Measurements from ENCODE around the gene MYBPH. TPM values are rescaled to one million over a fixed set of nuclear protein-coding genes. Genes with fewer than 3 reads are reported as not detected.

The MYBPH gene
- total and polyA plus RNA-seq, 2 donors (not counting 3 experiments of a cell fraction or from before 2014, with no cell fraction given) = not detected

DNA sequence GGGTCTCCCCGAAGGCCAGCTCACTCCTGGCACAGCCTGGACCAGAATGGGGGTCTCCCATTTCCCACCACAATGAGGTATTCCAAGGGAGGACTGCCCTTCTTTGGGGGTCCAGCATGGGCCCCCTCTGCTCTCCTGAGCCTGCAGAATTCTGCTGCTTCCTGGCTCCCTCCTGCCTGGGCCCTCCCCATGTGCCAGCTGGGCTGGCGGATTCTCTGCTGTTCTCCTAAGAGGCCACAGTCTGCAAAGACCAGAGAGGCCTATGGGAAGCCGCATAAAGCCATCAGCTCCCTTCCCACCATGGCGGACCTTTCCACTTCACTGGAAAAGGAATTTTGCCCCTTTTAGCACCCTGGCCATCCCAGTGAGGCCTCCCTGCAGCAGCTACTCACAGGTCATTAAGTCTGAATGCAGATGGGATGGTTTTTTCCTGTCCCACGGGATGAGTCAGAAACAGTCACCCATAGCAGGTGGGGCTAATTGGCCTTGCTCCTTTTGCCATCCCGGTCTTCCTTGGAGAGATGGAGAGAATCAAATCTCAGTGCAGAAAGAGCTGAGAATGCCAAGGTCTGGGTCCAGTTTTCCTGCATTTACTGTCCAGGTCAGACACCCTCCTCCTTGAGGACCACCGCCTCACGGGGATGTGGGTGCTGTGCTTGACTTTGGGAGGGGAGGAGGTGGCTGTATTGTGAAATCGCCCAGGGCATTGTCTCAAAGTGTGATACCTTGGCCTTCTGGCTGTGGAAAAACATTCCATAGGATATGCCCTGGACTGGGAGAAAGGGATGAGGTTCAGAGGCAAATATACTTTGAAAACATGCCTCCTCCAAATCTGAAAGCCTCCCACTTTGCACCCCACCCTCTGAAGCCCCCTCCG, 23.2 kb downstream of the MYBPH start:
- H3K9me1 ChIP-seq (replicated peaks; ENCODE audit: control insufficient read depth, extremely low read depth, insufficient read depth, low read length) = no peaks in the 10 kb centered on the region
- no peak overlapping the region for H3K9ac ChIP-seq (replicated peaks; ENCODE audit: extremely low read depth, insufficient read depth, low read length)
- dilution Hi-C loops (cut with MboI; ENCODE audit: extremely low pct_ligation_motif_present, low sequenced_read_pairs) = no loop called here
- DNase-seq (ENCODE audit: low read depth, low spot score) (peak; percentile 8), FAIRE-seq (no peak)
- no peaks in the 10 kb centered on the region for H3K36me3 ChIP-seq (ENCODE audit: control insufficient read depth in 2 of 2, extremely low read depth in 1 of 2, insufficient read depth in 2 of 2, low read length in 2 of 2)
- H2AFZ ChIP-seq (ENCODE audit: low read depth, low read length) = peak overlapping the region; percentile 37
- BruUV-seq (replicated peaks) = no TSS peak
- intact Hi-C loops (cut with micrococcal nuclease) = no loop called here
- TF ChIP-seq FOS (IDR thresholded peaks at IDR 0.05; ENCODE audit: borderline replicate concordance, insufficient read depth, low read length) (peak; percentile 42), POLR2A (IDR thresholded peaks at IDR 0.05; ENCODE audit: low read depth, low read length) (no peak), MYC (IDR thresholded peaks at IDR 0.05; ENCODE audit: low read depth, low read length) (no peak), EZH2 (IDR thresholded peaks at IDR 0.05; ENCODE audit: borderline replicate concordance, low read depth, low read length, severe bottlenecking) (no peak), POLR2AphosphoS5 (IDR thresholded peaks at IDR 0.05; ENCODE audit: insufficient read depth, low read depth, low read length) (peak; percentile 32), GATA2 (IDR thresholded peaks at IDR 0.05; ENCODE audit: insufficient read depth, insufficient read length, low read depth, low read length) (no peak), JUN (IDR thresholded peaks at IDR 0.05; ENCODE audit: borderline replicate concordance, insufficient read depth, insufficient read length, low read depth) (peak; percentile 32)
- TF ChIP-seq, protein P1, sequence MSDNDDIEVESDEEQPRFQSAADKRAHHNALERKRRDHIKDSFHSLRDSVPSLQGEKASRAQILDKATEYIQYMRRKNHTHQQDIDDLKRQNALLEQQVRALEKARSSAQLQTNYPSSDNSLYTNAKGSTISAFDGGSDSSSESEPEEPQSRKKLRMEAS (IDR thresholded peaks at IDR 0.05; ENCODE audit: insufficient read depth, insufficient read length) = no peak
- TF ChIP-seq, protein P2, sequence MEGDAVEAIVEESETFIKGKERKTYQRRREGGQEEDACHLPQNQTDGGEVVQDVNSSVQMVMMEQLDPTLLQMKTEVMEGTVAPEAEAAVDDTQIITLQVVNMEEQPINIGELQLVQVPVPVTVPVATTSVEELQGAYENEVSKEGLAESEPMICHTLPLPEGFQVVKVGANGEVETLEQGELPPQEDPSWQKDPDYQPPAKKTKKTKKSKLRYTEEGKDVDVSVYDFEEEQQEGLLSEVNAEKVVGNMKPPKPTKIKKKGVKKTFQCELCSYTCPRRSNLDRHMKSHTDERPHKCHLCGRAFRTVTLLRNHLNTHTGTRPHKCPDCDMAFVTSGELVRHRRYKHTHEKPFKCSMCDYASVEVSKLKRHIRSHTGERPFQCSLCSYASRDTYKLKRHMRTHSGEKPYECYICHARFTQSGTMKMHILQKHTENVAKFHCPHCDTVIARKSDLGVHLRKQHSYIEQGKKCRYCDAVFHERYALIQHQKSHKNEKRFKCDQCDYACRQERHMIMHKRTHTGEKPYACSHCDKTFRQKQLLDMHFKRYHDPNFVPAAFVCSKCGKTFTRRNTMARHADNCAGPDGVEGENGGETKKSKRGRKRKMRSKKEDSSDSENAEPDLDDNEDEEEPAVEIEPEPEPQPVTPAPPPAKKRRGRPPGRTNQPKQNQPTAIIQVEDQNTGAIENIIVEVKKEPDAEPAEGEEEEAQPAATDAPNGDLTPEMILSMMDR (IDR thresholded peaks at IDR 0.05; ENCODE audit: extremely low read depth in 1 of 2, insufficient read depth in 1 of 2, low read depth in 1 of 2, low read length in 2 of 2) = no peak
- H4K20me1 ChIP-seq (replicated peaks; ENCODE audit: control insufficient read depth, extremely low read depth, insufficient read depth, low read length) = no peaks in the 10 kb centered on the region
- ChIA-PET CTCF (interaction anchor here (1.0 to 4.8 kb wide), 8 partner anchors 10 to 115 kb away, joined by 3 to 34 read pairs (median 6); no protein-coding TSS in a partner anchor), POLR2A (no interaction called here)
- no peaks in the 10 kb centered on the region for H3K9me3 ChIP-seq (replicated peaks; ENCODE audit: control insufficient read depth, insufficient read depth, low read length)
- H3K4me2 ChIP-seq (ENCODE audit: insufficient read depth, low read length) = peak overlapping the region; percentile 40
- H3K79me2 ChIP-seq (ENCODE audit: control insufficient read depth, insufficient read depth, low read length) = no peaks in the 10 kb centered on the region
- no peak overlapping the region for H3K4me3 ChIP-seq (replicated peaks in 1 of 3; ENCODE audit: insufficient read depth in 1 of 3, low read depth in 1 of 3, low read length in 3 of 3)
- peak overlapping the region; percentile 62 for H3K27ac ChIP-seq (ENCODE audit: insufficient read depth, low read depth, low read length)
- H3K27me3 ChIP-seq (ENCODE audit: control insufficient read depth in 2 of 2, insufficient read depth in 2 of 2, low read length in 2 of 2) = peaks cover 0 to 4% of the 10 kb centered on the region in 2 experiments
- H3K4me1 ChIP-seq (ENCODE audit: control insufficient read depth, extremely low read depth, insufficient read depth, low read length) = peaks cover 28% of the 10 kb centered on the region

All from endothelial cell of umbilical vein (primary cell).